Measurements from ENCODE around the gene BEGAIN. TPM values are rescaled to one million over a fixed set of nuclear protein-coding genes. Genes with fewer than 3 reads are reported as not detected.
A peak's percentile ranks its signal among the peaks of the same experiment; 100 is the strongest.

The BEGAIN gene
- total and polyA plus RNA-seq, 7 donors: 0.08 to 1.0 (median 0.48) TPM; not detected in 1

DNA sequence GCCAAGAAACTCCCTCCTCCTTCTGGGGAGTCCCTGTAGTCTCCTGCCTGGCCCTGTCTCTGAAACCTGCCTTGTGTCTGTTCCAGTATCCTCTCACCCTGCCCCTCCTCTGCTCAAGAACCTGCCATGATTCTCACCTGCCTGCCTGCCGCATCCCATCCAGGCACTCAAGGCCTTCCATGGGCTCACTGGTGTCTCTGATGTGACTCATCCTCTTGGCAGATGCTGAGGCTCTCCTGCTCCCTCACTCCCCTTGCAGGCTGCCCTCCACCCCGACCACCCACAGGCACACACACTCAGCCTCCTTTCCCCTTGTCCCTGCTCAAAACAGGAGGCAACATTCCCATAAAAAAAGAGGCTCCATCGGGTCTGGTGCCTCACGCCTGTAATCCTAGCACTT, 5.8 kb upstream of the BEGAIN start:
- WGBS, 3 donors: 63 to 67% (median 67%) methylated on average over 4 of the region's 4 CpGs

DNA sequence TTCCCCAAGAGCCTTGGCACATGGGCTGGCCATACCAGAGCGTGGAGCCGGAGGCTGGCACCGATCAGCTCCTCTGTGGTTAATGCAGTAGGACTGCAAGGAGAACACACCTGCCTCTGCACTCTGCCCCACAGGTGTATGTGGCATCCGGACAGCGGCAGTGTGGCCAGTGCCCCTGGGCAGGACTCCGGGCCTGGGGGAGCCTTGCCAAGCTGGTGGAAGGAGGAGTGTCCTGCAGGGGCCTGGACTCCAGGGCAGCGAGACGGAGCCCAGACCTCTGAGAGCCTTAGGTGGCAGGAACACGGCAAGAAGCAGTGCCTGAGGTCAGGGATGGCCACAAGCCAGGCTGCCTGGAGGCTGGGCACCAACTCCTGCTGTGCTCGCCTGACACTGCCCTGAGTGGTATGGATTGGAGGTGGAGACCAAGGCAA, 5.3 kb upstream of the BEGAIN start:
- H3K36me3 ChIP-seq (ENCODE audit: insufficient read depth in 1 of 2, low read depth in 1 of 2): no peaks in the 10 kb centered on the region
- no peaks in the 10 kb centered on the region for H3K9me3 ChIP-seq
- ATAC-seq: no peak
- H3K4me3 ChIP-seq: no peak overlapping the region
- H3K27me3 ChIP-seq (ENCODE audit: insufficient read depth in 3 of 3, low read length in 2 of 3): peaks cover 0 to 44% (median 11%) of the 10 kb centered on the region in 3 donors
- peak in 1 of 2 donors; percentile 7 for DNase-seq
- intact Hi-C loops (cut with DNase I): no loop called here
- no peaks in the 10 kb centered on the region for H3K4me1 ChIP-seq
- no peak overlapping the region for H3K27ac ChIP-seq
- TF ChIP-seq CTCF (IDR thresholded peaks at IDR 0.05): no peak
- 81 to 92% (median 83%) methylated on average over 10 of the region's 10 CpGs for WGBS, 3 donors

More for the DNA sequence above, 5.8 kb upstream of the BEGAIN start:
- DNase-seq: peak in 1 of 2 donors; percentile 3
- peaks cover 0 to 39% (median 10%) of the 10 kb centered on the region in 3 donors for H3K27me3 ChIP-seq (ENCODE audit: insufficient read depth in 3 of 3, low read length in 2 of 3)
- H3K36me3 ChIP-seq (ENCODE audit: insufficient read depth in 1 of 2, low read depth in 1 of 2): no peaks in the 10 kb centered on the region
- H3K27ac ChIP-seq: no peak overlapping the region
- TF ChIP-seq CTCF (IDR thresholded peaks at IDR 0.05): no peak
- H3K4me1 ChIP-seq: no peaks in the 10 kb centered on the region
- no peak for ATAC-seq
- intact Hi-C loops (cut with DNase I): no loop called here
- H3K4me3 ChIP-seq: no peak overlapping the region
- no peaks in the 10 kb centered on the region for H3K9me3 ChIP-seq

DNA sequence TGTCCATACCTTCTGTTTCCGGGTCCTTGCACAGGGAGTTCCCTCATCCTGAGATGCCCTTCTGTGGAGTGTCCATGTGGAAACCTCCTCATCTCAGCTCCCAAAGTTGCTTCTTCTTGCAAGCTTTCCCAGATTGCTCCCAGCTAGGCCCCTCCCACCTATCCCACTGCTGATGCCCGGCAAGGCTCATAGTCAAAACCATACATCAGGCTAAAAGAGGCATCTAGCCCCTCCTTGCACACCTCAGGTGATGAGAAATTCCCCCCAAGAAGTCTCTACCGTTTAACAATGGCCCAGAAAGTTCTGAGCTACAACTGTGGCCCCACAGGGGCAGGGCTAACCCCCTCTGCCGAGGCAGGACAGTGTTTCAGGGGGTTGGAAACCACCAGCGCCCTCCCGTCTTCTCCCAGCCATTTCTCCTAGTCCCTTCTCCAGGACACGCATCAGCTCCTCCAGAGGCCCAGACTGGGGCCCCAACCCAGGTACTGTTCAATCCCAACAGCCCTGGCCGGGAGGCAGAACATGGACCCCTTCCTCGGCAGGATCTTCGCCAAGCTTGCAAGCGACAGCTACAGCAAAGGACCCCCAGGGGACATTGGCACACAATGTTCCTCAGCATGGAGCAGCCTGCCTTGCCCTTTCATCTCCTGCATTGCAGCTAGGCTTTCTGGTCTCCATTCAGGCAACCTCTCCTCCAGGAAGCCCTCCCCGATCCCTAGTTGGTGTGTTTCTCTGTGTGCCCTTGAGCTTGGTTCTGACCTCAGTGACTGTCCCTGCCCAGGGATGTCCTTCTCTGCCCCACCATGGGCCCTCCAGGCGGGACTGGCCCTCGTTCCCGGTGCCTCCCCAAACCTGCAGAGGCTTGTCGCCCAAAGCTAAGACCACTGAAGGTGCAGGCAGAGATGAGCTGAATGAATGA, 4.5 kb upstream of the BEGAIN start:
- ATAC-seq: no peak
- Histone ChIP-seq H3K36me3 (ENCODE audit: insufficient read depth in 1 of 2, low read depth in 1 of 2) (no peaks in the 10 kb centered on the region), H3K27me3 (ENCODE audit: insufficient read depth in 3 of 3, low read length in 2 of 3) (peaks cover 0 to 47% (median 11%) of the 10 kb centered on the region in 3 donors), H3K4me1 (no peaks in the 10 kb centered on the region), H3K4me3 (no peak overlapping the region), H3K27ac (no peak overlapping the region), H3K9me3 (no peaks in the 10 kb centered on the region)
- TF ChIP-seq CTCF (IDR thresholded peaks at IDR 0.05): no peak
- DNase-seq: peak; percentile 4 to 33
- 86 to 90% (median 88%) methylated on average over 16 of the region's 16 CpGs for WGBS, 3 donors
- intact Hi-C loops (cut with DNase I): no loop called here

DNA sequence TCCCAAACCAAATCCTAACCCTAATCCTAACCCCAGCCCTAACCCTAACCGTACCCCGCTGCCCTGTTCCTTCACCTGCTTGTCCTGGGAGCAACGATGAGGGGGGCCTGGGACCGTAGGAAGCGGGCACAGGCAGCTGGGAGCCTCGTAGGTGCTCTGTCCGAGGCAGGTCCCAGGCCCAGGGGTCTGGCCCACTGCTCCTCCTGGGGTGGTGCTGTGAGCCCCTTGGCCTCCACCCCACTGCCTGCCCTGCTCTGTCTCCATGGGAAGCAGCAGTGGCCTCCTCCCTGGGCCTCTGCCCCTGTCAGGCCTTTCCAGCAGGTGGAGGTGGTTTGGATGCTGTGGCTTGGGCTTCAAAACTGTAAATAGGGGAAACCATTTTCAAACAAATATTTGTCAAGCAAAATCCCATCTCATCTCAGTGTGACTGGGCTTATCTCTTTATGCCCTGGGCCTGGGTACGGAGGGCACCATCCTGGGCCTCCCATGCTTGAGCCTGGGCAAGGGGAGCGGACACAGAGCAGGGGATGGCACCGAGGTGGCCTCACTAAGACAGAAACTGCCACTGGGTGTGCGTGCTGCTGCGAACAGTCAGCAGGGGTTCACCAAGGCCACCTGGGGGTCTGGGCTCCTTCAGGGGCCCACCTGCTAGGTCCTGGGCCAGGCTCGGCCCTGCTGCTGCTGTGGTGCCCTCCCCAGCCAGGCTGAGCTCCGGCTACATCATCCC, 3.7 kb upstream of the BEGAIN start:
- intact Hi-C loops (cut with DNase I): no loop called here
- no peak for ATAC-seq
- no peak overlapping the region for H3K4me3 ChIP-seq
- no peaks in the 10 kb centered on the region for H3K9me3 ChIP-seq
- H3K27ac ChIP-seq: no peak overlapping the region
- peak; percentile 5 to 28 for DNase-seq
- no peaks in the 10 kb centered on the region for H3K4me1 ChIP-seq
- no peak for TF ChIP-seq CTCF (IDR thresholded peaks at IDR 0.05)
- H3K36me3 ChIP-seq (ENCODE audit: insufficient read depth in 1 of 2, low read depth in 1 of 2): no peaks in the 10 kb centered on the region
- WGBS, 3 donors: 96% methylated on average over 12 to 14 of the region's 14 CpGs
- peaks cover 0 to 55% (median 16%) of the 10 kb centered on the region in 3 donors for H3K27me3 ChIP-seq (ENCODE audit: insufficient read depth in 3 of 3, low read length in 2 of 3)

All from psoas muscle (tissue), 8 donors.